ENCODE measurements around the gene FAM221B. TPM values are rescaled to one million over a fixed set of nuclear protein-coding genes. Genes with fewer than 3 reads are reported as not detected.
A peak's percentile ranks its signal among the peaks of the same experiment; 100 is the strongest.

FAM221B gene
- total RNA-seq, 1 donor from 2014 or later = not detected

- no peak for TF ChIP-seq CTCF (IDR thresholded peaks at IDR 0.05)
- no peak overlapping the region for H3K27ac Mint-ChIP-seq (ENCODE audit: unreplicated experiment)
- H3K36me3 Mint-ChIP-seq (ENCODE audit: low read depth) = peaks cover 7% of the 10 kb centered on the region
- H3K4me1 Mint-ChIP-seq (ENCODE audit: low read depth) = peaks cover 56% of the 10 kb centered on the region
- DNase-seq (ENCODE audit: low spot score) = no peak
- no peaks in the 10 kb centered on the region for H3K9me3 Mint-ChIP-seq (ENCODE audit: low read depth)
- no peaks in the 10 kb centered on the region for H3K27me3 Mint-ChIP-seq (ENCODE audit: low read depth)
- H3K4me3 Mint-ChIP-seq (ENCODE audit: unreplicated experiment) = no peak overlapping the region
These were observed 32.8 kb downstream of the FAM221B start for GRCh38 chr9:35795695-35796094.

DNA sequence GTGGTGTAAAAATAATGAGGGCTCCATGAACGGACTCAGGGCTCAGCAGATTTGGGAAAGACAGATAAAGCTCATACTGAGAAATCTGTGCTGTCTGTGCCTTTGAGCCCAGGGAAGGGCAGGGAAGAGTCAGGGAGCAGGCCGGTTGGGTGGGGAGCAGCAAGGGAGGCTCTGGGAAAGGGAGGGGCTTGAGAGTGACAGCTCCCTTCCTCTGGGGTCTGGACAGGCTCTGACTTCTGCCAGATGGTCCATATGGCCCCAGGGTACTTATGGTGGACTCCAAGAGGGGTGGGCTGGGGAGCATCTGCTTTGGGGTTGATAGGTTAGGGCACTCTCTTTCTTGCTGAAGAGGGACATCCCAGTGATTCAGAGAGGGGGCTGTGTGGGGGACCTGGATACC, 35.1 kb downstream of the FAM221B start:
- Mint-ChIP-seq H3K4me1 (ENCODE audit: low read depth) (peaks cover 57% of the 10 kb centered on the region), H3K27me3 (ENCODE audit: low read depth) (no peaks in the 10 kb centered on the region), H3K4me3 (ENCODE audit: unreplicated experiment) (peak overlapping the region; percentile 63), H3K9me3 (ENCODE audit: low read depth) (no peaks in the 10 kb centered on the region), H3K27ac (ENCODE audit: unreplicated experiment) (no peak overlapping the region), H3K36me3 (ENCODE audit: low read depth) (no peaks in the 10 kb centered on the region)
- no peak for DNase-seq (ENCODE audit: low spot score)
- TF ChIP-seq CTCF (IDR thresholded peaks at IDR 0.05) = no peak

- Mint-ChIP-seq H3K27me3 (ENCODE audit: low read depth) (no peaks in the 10 kb centered on the region), H3K4me1 (ENCODE audit: low read depth) (peaks cover 51% of the 10 kb centered on the region), H3K9me3 (ENCODE audit: low read depth) (no peaks in the 10 kb centered on the region), H3K36me3 (ENCODE audit: low read depth) (no peaks in the 10 kb centered on the region), H3K4me3 (ENCODE audit: unreplicated experiment) (peak overlapping the region; percentile 63), H3K27ac (ENCODE audit: unreplicated experiment) (no peak overlapping the region)
- no peak for TF ChIP-seq CTCF (IDR thresholded peaks at IDR 0.05)
- no peak for DNase-seq (ENCODE audit: low spot score)
These were observed 35.7 kb downstream of the FAM221B start for GRCh38 chr9:35792826-35793225.

DNA sequence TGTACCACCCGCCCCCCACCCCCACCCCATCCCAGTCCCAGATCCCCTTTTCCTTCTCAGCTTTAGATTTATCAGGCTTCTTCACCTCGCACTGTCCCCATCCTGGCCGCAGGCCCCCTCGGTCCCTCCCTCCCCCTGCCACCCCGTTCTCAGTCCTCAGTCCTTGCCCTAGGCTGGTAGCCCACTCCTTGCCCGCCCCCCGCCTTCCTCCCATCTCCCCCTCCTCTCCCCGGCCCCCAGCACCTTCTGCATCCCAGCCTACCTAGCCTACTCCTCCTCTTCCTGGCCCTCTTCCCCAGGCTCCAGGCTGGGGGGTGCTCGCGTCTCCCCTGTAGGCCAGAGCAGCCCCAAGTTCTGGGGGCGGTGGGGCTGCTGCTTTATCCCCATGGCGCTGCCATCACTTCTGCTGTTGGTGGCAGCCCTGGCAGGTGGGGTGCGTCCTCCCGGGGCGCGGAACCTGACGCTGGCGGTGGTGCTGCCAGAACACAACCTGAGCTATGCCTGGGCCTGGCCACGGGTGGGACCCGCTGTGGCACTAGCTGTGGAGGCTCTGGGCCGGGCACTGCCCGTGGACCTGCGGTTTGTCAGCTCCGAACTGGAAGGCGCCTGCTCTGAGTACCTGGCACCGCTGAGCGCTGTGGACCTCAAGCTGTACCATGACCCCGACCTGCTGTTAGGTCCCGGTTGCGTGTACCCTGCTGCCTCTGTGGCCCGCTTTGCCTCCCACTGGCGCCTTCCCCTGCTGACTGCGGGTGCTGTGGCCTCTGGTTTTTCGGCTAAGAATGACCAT, 36.3 kb downstream of the FAM221B start:
- peak overlapping the region; percentile 63 for H3K4me3 Mint-ChIP-seq (ENCODE audit: unreplicated experiment)

More for the DNA sequence above, 36.3 kb downstream of the FAM221B start:
- no peaks in the 10 kb centered on the region for H3K9me3 Mint-ChIP-seq (ENCODE audit: low read depth)
- peaks cover 49% of the 10 kb centered on the region for H3K4me1 Mint-ChIP-seq (ENCODE audit: low read depth)
- no peak for TF ChIP-seq CTCF (IDR thresholded peaks at IDR 0.05)
- H3K36me3 Mint-ChIP-seq (ENCODE audit: low read depth) = no peaks in the 10 kb centered on the region
- DNase-seq (ENCODE audit: low spot score) = no peak
- H3K27ac Mint-ChIP-seq (ENCODE audit: unreplicated experiment) = no peak overlapping the region
- no peaks in the 10 kb centered on the region for H3K27me3 Mint-ChIP-seq (ENCODE audit: low read depth)
